ENCODE data around the gene PPP1R14B.

Gene PPP1R14B

DNA sequence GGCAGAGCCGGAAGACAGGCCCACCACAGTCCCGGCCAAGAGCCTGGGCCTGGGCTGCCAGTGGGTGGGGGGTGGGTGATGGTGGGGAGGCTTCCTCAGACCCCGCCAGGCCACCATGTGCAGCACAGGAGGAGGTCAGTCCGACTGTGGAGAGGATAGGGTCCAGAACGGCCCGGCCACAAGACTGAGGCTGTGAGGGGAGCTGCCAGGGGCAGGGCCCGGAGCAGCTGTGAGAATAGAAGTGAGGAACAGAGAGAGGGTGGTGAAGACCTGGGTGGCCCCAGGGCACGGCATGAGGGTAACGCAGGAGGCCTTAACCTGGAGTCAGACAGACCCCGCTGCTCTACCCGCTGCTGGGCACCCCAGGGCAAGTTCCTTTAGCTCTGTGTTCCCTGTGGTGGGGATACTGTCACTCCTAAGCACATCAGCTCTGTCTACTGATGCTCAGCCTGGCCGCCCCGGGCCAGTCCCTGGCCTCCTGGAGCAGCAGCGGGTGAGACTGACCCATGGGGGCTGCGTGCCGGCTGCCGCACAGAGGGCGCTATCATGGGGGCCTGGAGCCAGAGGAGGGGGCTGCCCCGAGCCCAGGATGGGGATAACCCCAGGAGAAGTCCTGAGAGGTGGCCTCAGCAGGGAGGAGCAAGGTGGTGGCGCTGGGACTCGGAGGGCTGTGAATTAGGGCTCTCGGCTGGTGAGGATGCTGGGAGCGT lies 38.5 kb downstream of the PPP1R14B start:
- no peak for DNase-seq

DNA sequence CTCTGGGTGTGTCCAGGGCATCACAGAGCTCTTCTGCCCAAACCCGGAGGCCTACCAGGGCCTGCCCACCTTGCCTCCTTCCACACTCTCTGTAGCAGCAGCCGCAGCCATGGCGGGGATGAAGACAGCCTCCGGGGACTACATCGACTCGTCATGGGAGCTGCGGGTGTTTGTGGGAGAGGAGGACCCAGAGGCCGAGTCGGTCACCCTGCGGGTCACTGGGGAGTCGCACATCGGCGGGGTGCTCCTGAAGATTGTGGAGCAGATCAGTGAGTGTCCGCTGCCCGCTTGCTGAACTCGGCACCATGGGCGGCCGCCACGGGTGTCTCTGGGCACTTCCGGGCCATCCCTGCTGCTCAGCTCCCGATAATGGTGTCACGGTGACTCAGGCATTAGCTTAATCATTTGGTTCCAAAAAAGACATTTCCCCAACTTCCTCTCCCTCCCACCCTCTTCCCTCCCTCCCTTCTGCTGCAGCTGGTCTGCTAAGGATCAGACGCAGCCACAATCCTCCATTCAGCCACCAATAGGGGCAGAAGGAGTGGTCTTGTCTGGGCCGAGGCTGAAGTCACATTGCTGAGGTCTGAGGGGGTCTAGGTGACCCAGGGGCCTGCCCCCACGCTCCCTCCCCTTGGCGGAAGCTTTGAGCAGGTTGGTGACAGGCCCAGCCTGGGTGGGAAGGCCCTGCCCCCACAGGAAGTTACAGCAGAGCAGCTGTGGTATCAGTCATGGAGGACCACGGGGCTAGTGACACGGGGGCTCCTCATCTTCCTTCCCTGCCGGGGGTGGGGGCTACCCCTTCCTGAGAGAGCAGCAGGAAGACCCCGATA lies 39.3 kb downstream of the PPP1R14B start:
- no peak for DNase-seq

DNA sequence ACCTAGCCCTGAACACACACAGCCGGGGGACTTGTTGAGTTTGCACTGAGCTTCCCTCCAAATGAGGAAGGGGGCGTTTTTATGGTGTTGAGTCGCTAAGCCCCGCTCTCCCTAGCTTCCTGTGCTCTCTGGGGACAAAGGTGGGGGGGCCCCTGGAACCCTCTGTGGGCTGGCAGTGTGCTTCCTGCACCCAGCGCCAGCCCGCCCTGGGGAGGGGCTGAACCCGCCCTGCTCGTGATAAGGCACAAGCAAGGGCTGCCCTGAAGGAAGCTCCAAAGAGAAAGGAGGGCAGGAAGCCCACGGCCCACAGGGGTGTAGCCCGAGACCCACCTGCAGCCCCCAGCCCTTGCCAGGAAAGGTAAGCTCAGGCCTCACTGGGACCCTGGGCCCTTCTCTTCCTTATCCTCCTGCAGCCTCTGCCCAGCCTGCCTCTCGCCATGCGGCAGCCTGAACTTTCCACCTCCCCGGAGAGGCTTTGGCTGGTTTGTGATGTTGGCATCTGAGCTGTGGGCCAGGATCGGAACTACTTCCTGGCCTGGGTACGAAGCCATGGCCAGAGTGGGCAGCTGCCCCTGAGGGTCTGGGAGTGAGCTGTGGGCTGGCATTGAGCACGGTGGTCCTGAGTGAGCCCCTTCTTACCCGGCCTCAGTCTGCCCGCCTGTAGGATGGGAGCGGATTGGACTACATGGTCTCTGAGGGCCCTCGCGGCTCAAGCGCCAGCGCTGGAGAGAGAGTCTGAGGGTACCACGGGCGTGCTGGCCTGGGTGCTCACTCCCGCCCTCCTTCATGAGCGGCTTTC lies 40.1 kb downstream of the PPP1R14B start, which contains the start of gene FERMT3:
TSS of gene FERMT3 (plus strand) at position 265 of the 799 bp plus-strand sequence. CDS start 644 bp downstream, outside the sequence.
- no peak for DNase-seq

DNA sequence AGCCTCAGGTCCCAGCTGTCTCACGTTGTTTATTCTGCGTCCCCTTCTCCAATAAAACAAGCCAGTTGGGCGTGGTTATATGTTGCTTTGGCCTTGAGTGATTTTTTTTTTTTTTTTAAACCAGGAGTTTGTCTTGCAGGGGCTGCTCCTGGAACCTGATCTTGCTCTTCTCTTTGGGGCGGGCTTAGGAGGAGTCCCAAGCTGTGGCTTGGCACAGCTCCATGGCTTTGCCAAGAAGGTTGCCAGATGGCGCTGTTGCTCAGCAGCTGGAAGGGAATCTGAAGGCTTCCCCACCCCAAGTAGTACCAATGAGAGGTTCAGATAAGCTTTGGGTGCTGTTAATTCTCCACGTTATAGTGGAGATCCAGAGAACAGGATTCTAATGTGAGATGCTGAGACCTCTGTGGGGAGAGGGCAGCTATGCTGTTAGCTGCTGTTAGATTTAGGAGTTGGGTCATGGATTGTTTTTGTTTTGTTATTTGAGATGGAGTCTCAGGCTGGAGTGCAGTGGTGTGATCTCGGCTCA lies 42.2 kb downstream of the PPP1R14B start:
- peak; percentile 38 for DNase-seq

GRCh38 chr11:64204080-64204440 lies 42.7 kb downstream of the PPP1R14B start:
- DNase-seq: no peak

- DNase-seq: no peak
Measured at GRCh38 chr11:64203421-64204079, 43.2 kb downstream of the PPP1R14B start.

- DNase-seq: no peak
Measured at GRCh38 chr11:64202992-64203391, 43.8 kb downstream of the PPP1R14B start.

DNA sequence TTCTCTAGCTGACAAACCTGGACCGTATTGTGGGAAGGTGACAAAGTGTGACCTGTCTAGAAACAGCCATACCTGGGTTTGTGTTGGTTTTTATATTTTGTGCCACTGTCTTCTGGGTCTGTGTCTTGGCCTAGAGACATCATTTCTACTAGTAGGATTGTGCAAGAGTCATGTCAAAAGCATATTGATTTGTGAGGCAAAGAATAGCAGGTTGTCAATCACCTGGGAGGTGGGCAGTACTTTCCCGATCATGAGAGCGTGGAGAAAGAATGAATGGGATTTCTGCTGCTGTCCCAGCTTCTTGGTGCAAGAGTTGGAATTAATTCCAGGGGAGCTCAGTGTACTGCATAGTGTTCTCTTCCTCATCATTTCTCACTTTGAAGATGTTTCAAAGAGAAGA lies 45.2 kb downstream of the PPP1R14B start:
- no peak for DNase-seq

DNA sequence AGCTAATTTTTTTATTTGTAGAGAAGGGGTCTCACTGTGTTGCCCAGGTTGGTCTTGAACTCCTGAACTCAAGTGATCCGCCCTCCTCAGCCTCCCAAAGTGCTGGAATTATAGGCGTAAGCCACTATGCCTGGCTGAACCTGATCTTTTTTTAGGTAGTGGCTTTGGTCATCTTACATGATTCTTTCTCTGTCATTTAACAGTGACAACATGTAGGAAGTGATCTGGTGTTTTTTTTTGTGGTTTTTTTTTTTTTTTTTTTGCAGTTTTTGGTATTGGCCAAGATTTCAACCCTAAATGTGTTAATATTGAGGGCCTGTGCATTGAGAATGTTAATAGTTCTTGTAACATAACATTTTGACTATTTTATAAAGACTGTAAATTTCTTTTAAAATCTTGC lies 48.2 kb downstream of the PPP1R14B start:
- DNase-seq: no peak

DNA sequence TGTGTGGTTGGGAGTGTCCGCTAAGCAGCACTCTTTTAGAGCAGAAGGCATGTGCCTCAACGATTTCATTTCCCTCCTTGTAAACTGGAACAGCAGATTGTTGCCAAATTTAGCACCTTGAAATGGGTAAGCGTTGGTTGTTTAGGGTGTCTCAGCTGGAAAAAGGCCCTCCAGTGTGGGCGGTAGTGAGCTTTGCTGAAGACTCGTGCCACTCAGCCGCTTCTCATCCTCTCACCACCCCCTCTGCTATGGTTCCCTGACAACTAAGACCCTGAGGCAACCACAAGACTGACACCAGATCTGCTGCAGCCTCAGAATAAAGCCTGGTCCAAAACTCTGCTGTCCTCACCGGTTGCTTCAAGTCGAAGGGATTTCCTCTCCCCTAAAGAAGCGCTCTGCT lies 50.1 kb downstream of the PPP1R14B start:
- DNase-seq: no peak
